GM21360 (cell line): Measurements from ENCODE around the gene ST7.
A peak's percentile ranks its signal among the peaks of the same experiment; 100 is the strongest.
"Not testable (repeated sequence)": the region's sequence is repeated elsewhere in the genome, so short reads cannot be mapped to it uniquely, and the experiment has no call there.

Experiments used
- ATAC-seq: cut with Tn5 transposase; IDR thresholded peaks from one replicate; pipeline ENCODE4 v1.9.1; 2021; ENCODE audit warnings: mild to moderate bottlenecking, moderate library complexity; ENCODE audit not compliant: unreplicated experiment

ST7 gene

GRCh38 chr7:117212969-117213877 is 259.9 kb downstream of the ST7 start:
- ATAC-seq, result peak; percentile 81

DNA sequence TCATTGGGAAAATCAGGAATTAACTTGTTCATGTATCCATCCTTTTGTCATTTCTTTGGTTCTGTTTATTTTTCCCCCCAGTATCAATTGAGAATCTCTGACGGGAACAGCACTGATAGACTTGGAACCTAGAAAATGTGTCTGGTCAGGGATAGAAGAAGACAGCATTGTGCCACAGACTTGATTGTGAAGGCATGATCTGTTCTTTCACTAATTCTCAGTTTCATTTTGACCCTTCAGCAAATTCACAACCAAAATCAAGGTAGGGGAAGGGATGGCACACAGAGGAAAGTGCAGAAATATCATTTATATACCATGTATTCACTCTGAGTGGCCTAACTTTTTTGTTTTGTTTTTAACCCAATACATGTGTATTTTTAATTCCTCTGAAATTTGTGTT is 262.7 kb downstream of the ST7 start:
- no peak for ATAC-seq

GRCh38 chr7:117216436-117217069 is 263.3 kb downstream of the ST7 start:
- no peak for ATAC-seq

DNA sequence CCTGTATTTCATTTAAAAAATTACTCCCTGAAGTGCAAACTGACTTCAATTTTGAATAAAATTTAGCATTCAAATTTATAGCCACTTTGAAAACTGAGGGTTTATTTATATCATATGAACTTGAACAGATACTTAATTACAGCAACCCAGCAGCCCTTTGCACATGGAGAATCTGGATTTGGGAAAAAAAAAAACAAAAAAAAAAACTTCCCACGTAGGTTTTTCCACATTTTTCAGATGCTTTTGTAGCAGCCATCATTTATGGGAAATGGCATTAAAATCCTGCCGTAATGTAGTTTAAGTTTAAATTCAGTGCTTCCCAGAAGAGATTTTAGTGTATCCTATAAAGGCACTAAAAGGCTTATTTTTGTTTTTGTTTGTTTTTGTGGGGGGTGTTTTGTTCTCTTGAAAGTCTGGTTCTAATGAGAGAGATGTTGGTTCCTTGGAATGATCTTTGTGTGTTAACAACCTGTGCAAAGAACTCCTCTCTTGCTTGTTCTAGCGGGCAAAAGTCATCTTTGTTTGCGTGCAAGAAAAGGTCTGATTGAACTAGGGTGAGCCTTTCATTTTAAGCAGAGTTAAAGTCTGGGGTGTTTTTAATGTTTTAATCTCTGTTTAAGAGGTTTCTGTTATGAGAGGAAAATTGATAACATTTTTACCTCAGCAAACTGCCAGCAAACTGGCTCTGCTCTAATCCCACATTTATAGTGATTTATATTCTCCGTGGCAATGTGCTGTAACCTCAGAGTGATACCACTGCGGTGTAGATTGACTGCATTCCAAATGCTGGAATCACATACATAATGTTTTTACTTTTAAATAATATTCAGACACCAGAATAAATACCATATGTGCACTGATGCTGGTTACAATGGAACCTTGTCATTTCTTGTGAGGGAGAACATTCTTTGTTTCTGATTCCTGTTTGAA is 264.1 kb downstream of the ST7 start:
- ATAC-seq, result no peak

GRCh38 chr7:117218700-117219099 is 265.4 kb downstream of the ST7 start:
- no peak for ATAC-seq

DNA sequence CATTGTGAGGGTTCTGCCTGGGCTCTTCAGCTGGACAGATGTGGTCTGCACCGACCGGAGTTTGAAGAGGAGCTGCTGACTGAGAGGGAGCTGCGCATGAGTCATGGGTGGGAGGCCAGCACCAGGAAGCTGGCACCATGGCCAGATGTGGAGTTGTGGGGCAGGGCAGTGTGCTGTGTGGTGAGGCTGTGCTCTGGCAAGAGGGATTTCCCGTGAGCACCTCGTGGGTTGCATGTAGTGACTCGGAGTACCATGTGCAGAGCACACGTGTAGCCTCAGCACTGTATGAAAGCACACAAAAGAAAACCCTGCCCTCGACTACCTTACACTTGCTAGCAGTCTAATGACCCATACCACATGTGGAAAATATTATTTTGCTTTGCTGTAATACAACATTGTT is 266.2 kb downstream of the ST7 start:
- no peak for ATAC-seq

GRCh38 chr7:117220836-117221235 is 267.5 kb downstream of the ST7 start:
- no peak for ATAC-seq

DNA sequence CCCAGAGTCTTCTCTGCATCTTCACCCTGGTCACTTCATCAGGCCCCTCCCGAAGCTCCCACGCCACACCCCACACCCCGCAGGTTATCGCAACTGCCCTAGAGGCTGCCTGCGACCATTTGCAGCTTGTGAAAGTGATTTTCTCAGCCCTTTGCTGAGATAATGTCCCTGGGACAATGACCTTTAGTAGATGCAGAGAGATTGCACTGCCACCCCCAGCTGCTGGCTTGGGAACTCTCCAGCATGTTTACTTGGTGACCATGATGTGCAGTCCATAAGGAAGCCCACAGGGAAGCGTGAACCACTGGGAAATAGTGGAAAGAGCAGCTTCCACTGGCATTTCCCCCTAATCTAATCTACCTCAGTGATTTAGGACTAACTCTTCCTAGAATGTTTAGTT is 272.2 kb downstream of the ST7 start:
- no peak for ATAC-seq

DNA sequence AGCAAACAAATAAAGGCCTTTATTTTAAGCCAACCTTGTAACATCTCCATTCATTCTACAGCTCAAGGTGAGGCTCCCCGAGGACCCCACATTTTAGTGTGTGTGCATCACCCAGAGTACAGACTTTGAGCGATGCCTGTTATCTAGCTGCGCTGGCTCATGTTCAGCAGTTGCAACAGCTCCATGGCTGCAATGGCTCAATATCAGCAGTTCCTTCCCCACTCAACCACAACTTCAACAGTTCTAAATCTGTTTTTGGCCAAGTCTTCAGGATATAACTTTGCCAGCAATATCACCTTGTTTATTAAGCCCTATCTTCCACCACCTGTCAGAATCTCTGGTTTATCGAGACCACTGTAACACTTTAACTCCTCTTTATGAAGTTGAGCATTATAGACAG is 273.8 kb downstream of the ST7 start:
- ATAC-seq, result no peak

DNA sequence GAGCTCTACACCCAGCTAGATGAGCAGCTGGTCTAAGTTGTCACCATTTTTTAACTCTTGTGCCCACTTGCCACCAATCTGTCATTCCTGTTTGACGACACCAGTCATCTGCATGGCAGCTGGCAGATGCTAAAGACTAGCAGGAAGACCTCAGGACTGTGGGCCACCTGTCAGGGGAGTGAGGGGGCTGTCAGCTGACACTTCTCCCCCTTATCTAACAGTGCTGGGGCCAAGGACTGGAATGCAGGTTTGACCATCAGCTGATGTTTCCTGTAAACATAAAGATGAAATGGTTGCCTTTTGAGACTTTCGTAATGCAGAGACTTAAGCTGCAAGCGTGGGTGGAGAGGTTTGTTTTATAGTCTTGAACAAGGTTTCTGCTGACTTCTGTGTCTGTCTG is 276.0 kb downstream of the ST7 start:
- ATAC-seq, result no peak

DNA sequence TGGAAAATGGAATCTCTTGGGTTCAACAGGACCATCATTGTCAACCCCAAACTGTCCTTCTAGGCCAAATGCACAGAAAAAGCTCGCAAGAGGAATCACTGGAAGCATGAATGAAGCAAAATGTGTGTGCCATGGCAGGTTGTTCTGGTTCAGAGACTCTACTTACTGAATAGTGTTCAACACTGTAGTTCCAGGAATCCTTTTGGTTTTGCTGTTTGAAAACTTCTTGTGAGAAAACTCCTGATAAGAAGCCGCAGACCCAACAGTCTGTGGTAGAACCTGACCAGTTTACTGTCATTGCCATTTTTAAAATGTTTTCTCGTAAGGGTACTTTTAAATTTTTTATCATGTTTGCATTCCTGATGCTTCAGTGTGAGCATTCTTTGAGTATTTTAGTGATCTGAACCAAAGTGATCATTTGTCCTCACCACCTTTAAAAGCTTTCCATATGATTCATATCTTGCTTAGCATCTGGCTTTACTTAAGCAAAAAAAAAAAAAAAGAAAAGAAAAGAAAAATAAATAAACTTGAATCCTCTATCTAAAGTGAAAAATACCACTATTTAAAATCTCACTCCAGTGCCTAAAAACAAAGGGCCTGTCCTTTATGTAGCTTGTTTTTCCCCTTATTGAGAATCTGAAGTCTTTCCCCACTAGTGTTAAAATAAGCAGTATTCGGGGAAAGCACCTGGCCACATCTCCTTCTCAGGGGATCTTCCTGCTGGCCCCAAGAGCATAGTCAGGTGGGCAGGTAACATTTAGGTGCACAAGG is 277.2 kb downstream of the ST7 start:
- ATAC-seq, result peak; percentile 81

DNA sequence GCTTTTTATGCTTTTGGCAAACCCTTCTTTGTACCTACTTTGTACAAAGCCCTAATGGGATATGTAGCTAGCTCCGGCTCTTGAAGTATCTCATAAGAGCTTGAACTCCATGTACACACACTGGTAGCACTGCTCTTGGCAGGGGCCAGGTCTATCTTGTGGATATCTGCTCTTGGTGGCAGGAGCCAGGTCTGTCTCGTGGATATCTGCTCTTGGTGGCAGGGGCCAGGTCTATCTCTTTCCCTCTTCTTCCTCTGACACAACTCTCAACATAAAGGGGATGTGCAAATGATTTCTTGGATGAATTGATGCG is 277.7 kb downstream of the ST7 start:
- no peak for ATAC-seq

GRCh38 chr7:117237646-117238045 is 284.3 kb downstream of the ST7 start:
- peak; percentile 59 for ATAC-seq

DNA sequence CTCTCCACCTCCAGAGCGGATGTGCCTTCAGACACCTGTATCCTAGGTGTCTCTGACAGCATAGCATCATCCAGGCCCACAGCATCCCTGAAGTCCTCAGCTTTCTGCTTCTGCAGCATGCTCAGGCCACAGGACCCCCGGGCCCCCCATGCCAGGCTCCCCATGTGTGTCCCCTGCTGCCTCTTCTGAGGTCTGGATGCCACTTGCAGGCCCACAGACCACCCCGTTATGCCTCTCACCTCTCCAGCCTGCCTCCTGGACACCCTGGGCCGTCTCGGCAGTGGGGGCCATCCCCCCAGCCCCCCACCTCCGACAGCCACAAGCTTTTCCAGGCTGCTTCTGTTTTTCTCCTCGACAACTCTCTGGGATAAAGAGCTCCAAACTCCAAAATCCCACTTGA is 285.2 kb downstream of the ST7 start:
- no peak for ATAC-seq

GRCh38 chr7:117238937-117239336 is 285.6 kb downstream of the ST7 start:
- no peak for ATAC-seq

GRCh38 chr7:117241088-117241487 is 287.8 kb downstream of the ST7 start:
- ATAC-seq, result no peak

GRCh38 chr7:117243390-117243789 is 290.1 kb downstream of the ST7 start:
- ATAC-seq, result no peak

GRCh38 chr7:117245703-117246102 is 292.4 kb downstream of the ST7 start:
- not testable (repeated sequence) for ATAC-seq

DNA sequence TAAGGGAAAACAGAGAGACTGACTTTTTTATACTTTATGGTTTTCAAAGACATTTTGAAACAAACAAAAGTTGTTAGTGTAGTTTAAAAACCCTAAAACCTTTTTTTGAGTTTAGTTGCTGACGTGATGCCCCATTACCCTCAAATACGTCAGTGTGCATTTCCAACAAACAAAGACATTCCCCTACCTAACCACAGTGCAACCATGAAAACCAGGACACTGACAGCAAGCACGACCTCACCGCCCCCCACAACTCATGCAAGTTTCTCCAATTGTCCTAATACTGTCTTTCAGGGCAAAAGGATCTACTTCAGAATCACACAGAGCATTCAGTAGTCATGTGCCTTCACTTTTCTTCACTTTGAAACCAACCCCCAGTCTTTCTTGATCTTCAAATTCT is 294.5 kb downstream of the ST7 start:
- ATAC-seq, result no peak

DNA sequence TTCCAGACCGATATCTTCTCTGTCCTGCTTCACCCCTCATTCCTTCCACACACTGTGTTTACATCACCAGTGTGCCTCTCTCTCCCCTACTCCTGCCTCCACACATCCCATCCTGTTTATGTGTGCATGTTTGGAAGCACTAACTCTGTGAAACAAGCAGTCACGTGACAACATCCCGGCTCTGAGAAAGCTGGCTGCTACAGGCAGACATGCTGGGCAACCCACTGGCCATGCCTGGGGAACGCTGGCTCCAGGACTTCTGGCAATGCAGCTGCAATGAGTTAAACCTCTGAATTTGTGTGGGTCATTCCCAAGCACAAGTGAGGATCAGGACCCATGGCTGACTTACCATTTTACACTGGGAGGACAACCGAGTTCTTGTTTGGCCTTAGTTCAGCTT is 295.5 kb downstream of the ST7 start:
- no peak for ATAC-seq

DNA sequence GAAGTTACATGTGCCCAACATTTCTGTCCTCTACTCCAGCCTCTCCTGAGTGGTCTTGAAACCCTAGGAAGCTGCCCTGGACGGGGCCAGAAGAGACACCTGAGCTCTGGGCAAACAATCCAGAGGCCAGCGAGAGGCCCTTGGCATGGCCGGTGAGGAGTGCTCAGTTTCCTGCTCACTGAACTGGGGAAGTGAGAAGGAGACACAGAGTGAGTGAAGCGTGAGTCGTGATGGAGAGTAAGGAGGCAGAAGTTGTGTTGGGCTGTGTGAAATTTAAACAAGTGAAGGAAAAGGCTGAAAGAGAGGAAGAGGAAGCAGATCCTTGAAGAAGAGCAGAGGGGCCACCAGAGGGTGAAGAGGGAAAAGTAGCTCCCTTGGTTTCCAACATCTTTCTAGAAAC is 296.4 kb downstream of the ST7 start:
- ATAC-seq, result no peak
